ENCODE results near the gene RNGTT.
"Not testable (repeated sequence)": the region's sequence is repeated elsewhere in the genome, so short reads cannot be mapped to it uniquely, and the experiment has no call there.

RNGTT gene

GRCh38 chr6:88842320-88842719 is 121.1 kb downstream of the RNGTT start:
- DNase-seq (ENCODE audit: low spot score) = no peak
- H3K27ac ChIP-seq = no peak overlapping the region
- ChIA-PET POLR2A (ENCODE audit: low non-redundant PET) (no interaction called here), CTCF (no interaction called here)
- TF ChIP-seq, protein P1, sequence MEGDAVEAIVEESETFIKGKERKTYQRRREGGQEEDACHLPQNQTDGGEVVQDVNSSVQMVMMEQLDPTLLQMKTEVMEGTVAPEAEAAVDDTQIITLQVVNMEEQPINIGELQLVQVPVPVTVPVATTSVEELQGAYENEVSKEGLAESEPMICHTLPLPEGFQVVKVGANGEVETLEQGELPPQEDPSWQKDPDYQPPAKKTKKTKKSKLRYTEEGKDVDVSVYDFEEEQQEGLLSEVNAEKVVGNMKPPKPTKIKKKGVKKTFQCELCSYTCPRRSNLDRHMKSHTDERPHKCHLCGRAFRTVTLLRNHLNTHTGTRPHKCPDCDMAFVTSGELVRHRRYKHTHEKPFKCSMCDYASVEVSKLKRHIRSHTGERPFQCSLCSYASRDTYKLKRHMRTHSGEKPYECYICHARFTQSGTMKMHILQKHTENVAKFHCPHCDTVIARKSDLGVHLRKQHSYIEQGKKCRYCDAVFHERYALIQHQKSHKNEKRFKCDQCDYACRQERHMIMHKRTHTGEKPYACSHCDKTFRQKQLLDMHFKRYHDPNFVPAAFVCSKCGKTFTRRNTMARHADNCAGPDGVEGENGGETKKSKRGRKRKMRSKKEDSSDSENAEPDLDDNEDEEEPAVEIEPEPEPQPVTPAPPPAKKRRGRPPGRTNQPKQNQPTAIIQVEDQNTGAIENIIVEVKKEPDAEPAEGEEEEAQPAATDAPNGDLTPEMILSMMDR (conservative IDR thresholded peaks at IDR 0.05; ENCODE audit: low read depth) = no peak

GRCh38 chr6:88840796-88841539 is 122.5 kb downstream of the RNGTT start:
- H3K27ac ChIP-seq = no peak overlapping the region
- CTCF ChIA-PET = interaction anchor here (0.7 kb wide), 1 partner anchor 394 kb away, joined by 4 read pairs; no protein-coding TSS in a partner anchor
- POLR2A ChIA-PET (ENCODE audit: low non-redundant PET) = no interaction called here
- TF ChIP-seq, protein P1 (conservative IDR thresholded peaks at IDR 0.05; ENCODE audit: low read depth) = no peak
- DNase-seq (ENCODE audit: low spot score) = no peak

DNA sequence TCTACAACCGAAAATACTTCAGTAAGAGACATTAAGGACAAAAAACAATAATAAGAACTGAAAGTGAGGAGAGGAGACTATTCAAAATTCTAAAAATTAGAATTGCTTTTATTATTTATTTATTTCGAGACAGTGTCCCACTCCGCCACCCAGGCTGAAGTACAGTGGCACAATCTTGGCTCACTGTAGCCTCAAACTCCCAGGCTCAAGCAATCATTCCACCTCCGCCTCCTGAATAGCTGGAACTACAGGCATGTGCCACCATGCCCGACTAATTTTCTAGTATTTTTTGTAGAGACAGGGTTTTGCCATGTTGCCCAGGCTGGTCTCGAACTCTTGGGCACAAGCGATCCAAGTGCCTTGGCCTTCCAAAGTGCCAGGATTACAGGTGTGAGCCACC is 123.1 kb downstream of the RNGTT start:
- TF ChIP-seq, protein P1 (conservative IDR thresholded peaks at IDR 0.05; ENCODE audit: low read depth) = no peak
- ChIA-PET POLR2A (ENCODE audit: low non-redundant PET) (no interaction called here), CTCF (no interaction called here)

GRCh38 chr6:88839280-88839679 is 124.1 kb downstream of the RNGTT start:
- POLR2A ChIA-PET (ENCODE audit: low non-redundant PET) = no interaction called here
- DNase-seq (ENCODE audit: low spot score) = no peak
- TF ChIP-seq, protein P1 (conservative IDR thresholded peaks at IDR 0.05; ENCODE audit: low read depth) = no peak
- no peak overlapping the region for H3K27ac ChIP-seq
- CTCF ChIA-PET = interaction anchor here (0.6 kb wide), 1 partner anchor 1004 kb away, joined by 3 read pairs; no protein-coding TSS in a partner anchor

More for the DNA sequence above, 123.1 kb downstream of the RNGTT start:
- DNase-seq (ENCODE audit: low spot score) = no peak
- H3K27ac ChIP-seq = no peak overlapping the region

DNA sequence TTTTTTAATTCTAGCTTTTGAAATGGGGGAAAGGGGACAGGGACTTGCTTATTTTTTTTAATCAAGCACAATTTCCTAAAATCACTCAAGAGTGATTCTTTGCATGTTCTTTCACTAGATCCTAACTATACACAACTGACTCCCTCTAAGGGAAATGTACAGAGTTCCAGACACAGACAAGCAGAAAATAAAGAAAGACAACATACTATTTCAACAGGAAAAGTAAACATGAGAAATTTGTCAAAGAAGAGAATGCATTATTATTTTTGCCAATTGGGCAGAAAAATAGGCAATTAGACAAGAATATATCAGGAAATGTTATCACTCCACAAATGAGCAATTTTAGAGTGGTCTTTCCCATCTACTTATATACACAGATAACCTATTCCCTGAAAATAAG is 128.2 kb downstream of the RNGTT start:
- no peak for DNase-seq (ENCODE audit: low spot score)
- ChIA-PET POLR2A (ENCODE audit: low non-redundant PET) (no interaction called here), CTCF (interaction anchor here (0.7 kb wide), 1 partner anchor 271 kb away, joined by 3 read pairs; no protein-coding TSS in a partner anchor)
- no peak overlapping the region for H3K27ac ChIP-seq
- TF ChIP-seq, protein P1 (conservative IDR thresholded peaks at IDR 0.05; ENCODE audit: low read depth) = no peak

- CTCF ChIA-PET; DNase-seq (ENCODE audit: low spot score); POLR2A ChIA-PET (ENCODE audit: low non-redundant PET); H3K27ac ChIP-seq: not testable (repeated sequence)
Measured at GRCh38 chr6:88833071-88833470, 130.3 kb downstream of the RNGTT start.

DNA sequence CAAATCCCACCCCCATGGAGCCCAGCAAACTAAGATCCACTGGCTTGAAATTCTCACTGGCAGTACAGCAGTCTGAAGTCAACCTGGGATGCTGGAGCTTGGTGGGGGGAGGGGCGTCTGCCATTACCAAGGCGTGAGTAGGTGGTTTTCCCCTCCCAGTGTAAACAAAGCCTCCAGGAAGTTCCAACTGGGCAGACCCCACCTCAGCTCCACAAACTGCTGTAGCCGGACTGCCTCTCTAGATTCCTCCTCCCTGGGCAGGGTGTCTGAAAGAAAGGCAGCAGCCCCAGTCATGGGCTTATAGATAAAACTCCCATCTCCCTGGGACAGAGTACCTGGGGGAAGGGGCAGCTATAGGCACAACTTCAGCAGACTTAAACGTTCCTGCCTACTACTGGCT is 135.8 kb downstream of the RNGTT start:
- H3K27ac ChIP-seq; DNase-seq (ENCODE audit: low spot score); POLR2A ChIA-PET (ENCODE audit: low non-redundant PET): not testable (repeated sequence)
- CTCF ChIA-PET = interaction anchor here (0.6 to 0.7 kb wide), 2 partner anchors 22 to 30 kb away, joined by 4 read pairs; no protein-coding TSS in a partner anchor
